Ovary (tissue), 9 donors: Measurements from ENCODE around the gene CNRIP1. TPM values are rescaled to one million over a fixed set of nuclear protein-coding genes. Genes with fewer than 3 reads are reported as not detected.

Experiments used
- DNase-seq, 5 donors: peaks; one replicate each; pipeline ENCODE4 v3.0.0-alpha.2; 2019 to 2020
- H3K27ac ChIP-seq, 2 donors: fragments of 200-600 bp; one replicate each; pipeline versions ENCODE4 v1.5.1 to v1.8.0; 2019 to 2022
- H3K27me3 ChIP-seq: fragments of 200-600 bp; one replicate; pipeline ENCODE4 v1.8.0; 2022
- H3K36me3 ChIP-seq: fragments of 200-600 bp; sonication (generic); one replicate; pipeline ENCODE4 v1.5.1; 2019
- H3K4me1 ChIP-seq: one replicate; pipeline ENCODE4 v1.8.1; 2013; ENCODE audit warnings: mild to moderate bottlenecking, moderate library complexity; ENCODE audit not compliant: insufficient read depth
- H3K4me3 ChIP-seq: fragments of 200-600 bp; sonication (generic); one replicate; pipeline ENCODE4 v1.5.1; 2017
- H3K9me3 ChIP-seq, 2 donors: fragments of 200-600 bp in 1 of 2; sonication (generic) in 1 of 2; one replicate each; pipeline versions ENCODE4 v1.5.1 to v1.8.1; 2013 to 2019; ENCODE audit warnings: mild to moderate bottlenecking in 1 of 2, moderate library complexity in 1 of 2
- EP300 ChIP-seq: sonication (generic); formaldehyde crosslinking; IDR thresholded peaks from one replicate; pipeline ENCODE4 v1.6.1; 2017; ENCODE audit warnings: antibody characterized with exemption
- POLR2A ChIP-seq: fragments of 450-650 bp; IDR thresholded peaks from one replicate; pipeline ENCODE4 v1.6.1; 2017; ENCODE audit warnings: antibody characterized with exemption, mild to moderate bottlenecking, moderate library complexity
- WGBS, 3 donors: extraction: QIAGEN DNeasy Blood & Tissue Kit in 1 of 3; methylation state at CpG; one replicate each; pipeline versions ENCODE4 v1.1.5 to v1.1.7; 2013 to 2017; 5-methylcytosine and 5-hydroxymethylcytosine counted together
- intact Hi-C, 4 donors: fragments of 100-400 bp; cut with DNase I; formaldehyde crosslinking; loops; one replicate each; pipeline versions ENCODE4 v1.11.0 to v1.15.1; 2022 to 2023
- polyA plus RNA-seq, 2 donors: library from polyadenylated mRNA; stranded (reverse); fragments of 200-250 nt in 1 of 2; fragments of 350-450 nt in 1 of 2; fragmentation: Illumina TruSeq in 1 of 2; extraction: RNeasy Lipid Tissue Mini Kit (QIAGEN cat#74804) in 1 of 2; gene quantifications; one replicate each; pipeline ENCODE4 v1.2.3, GENCODE V29; 2013 to 2014
- total RNA-seq, 7 donors: library from RNA; depleted of rRNA in 2 of 7; stranded (reverse); fragments of >200 nt in 2 of 7; fragmentation: NEBNext Ultra II Directional in 3 of 7; extraction: Animal tissue kit (Norgen Biotek cat#: 25700) in 3 of 7; gene quantifications; one replicate each; pipeline versions ENCODE4 v1.1.0 to v1.2.4, GENCODE V29; 2016 to 2023
- TF ChIP-seq, protein P1 (sequence below), 3 donors: fragments of 450-650 bp in 2 of 3; fragments of 200-600 bp in 1 of 3; IDR thresholded peaks; one replicate each; pipeline versions ENCODE4 v1.5.1 to v1.8.0; 2016 to 2022; ENCODE audit warnings: antibody characterized with exemption in 3 of 3, mild to moderate bottlenecking in 1 of 3
- donor health status: DM: no; HTN: no; CAD: no; lungs with moderate emphysema.
- donor health status: DM: no; HTN: no; CAD: no.
- donor health status: Bipolar disorder and iron deficiency.
- donor health status: DM: yes; HTN: yes; CAD: no.
- donor health status: DM: no; HTN: no; CAD: no.
- donor health status: DM: yes; HTN: yes; CAD: no.

The CNRIP1 gene
- total and polyA plus RNA-seq, 9 donors: 29.8 to 95.5 (median 50.2) TPM

DNA sequence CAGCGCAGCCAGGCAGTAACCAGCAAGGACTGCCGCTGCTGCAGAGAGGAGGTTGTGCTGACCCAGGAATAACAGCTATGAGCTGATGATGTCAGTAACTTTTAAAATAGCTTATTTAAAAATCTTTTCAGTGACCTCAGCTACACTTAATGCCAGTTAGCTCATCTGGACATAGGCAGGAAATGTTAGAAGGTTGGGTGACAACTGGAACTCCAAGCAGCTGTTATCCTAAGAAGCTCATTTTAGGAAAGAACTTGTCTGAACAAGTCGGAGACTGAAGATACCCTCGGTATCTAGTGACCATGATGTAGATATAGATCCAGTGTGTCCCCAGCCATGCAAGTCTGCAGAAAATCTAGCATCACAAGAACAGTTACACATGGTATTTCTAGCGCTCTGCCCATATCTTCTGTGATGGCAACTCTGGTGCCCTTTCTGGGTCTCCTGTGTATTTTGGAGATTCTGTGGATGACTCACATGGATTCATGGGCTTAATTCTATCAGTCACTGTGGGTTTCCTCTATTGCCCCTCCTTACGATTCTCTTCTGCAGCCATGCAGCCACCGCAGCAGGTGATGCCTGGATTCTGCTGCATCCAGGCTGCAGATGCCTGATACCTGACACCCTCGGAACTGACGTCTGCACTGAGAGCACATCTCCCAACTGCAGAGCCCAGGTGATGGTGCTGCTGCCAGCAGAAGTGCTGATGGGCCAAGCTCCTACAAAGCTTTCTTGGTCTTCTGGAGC, 25.6 kb upstream of the CNRIP1 start:
- WGBS, 3 donors: 73 to 81% (median 77%) methylated on average over 9 of the region's 9 CpGs
- Histone ChIP-seq H3K27me3 (no peaks in the 10 kb centered on the region), H3K36me3 (no peaks in the 10 kb centered on the region), H3K4me3 (no peak overlapping the region), H3K4me1 (no peaks in the 10 kb centered on the region), H3K27ac (no peak overlapping the region), H3K9me3 (no peaks in the 10 kb centered on the region)
- DNase-seq: no peak
- TF ChIP-seq POLR2A (no peak), EP300 (no peak)
- TF ChIP-seq, protein P1, sequence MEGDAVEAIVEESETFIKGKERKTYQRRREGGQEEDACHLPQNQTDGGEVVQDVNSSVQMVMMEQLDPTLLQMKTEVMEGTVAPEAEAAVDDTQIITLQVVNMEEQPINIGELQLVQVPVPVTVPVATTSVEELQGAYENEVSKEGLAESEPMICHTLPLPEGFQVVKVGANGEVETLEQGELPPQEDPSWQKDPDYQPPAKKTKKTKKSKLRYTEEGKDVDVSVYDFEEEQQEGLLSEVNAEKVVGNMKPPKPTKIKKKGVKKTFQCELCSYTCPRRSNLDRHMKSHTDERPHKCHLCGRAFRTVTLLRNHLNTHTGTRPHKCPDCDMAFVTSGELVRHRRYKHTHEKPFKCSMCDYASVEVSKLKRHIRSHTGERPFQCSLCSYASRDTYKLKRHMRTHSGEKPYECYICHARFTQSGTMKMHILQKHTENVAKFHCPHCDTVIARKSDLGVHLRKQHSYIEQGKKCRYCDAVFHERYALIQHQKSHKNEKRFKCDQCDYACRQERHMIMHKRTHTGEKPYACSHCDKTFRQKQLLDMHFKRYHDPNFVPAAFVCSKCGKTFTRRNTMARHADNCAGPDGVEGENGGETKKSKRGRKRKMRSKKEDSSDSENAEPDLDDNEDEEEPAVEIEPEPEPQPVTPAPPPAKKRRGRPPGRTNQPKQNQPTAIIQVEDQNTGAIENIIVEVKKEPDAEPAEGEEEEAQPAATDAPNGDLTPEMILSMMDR (IDR thresholded peaks at IDR 0.05): no peak
- intact Hi-C loops: no loop called here

DNA sequence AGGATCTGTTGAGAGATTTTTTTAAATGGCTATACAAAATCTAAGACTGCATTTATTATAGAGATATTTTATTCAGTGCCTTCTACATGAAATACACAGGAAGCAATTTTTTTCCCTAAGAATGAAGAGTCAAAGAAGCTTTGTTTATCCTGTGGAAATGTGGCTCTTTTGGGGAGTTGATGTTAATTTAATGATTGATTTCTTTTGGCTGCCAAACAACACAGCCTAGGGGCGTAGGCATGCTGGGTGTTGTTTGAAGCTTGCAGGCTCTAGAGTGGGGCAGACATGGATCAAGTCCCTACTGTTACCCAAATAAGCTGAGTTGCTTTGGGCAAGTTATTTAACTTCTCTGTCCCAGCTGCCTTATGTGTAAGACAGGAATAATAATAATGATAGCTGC, 24.3 kb upstream of the CNRIP1 start:
- TF ChIP-seq, protein P1 (IDR thresholded peaks at IDR 0.05): no peak
- TF ChIP-seq EP300 (no peak), POLR2A (no peak)
- intact Hi-C loops: no loop called here
- Histone ChIP-seq H3K27ac (no peak overlapping the region), H3K4me3 (no peak overlapping the region), H3K27me3 (no peaks in the 10 kb centered on the region), H3K9me3 (no peaks in the 10 kb centered on the region), H3K4me1 (no peaks in the 10 kb centered on the region), H3K36me3 (no peaks in the 10 kb centered on the region)
- DNase-seq: no peak
- 62 to 78% (median 77%) methylated on average over 1 of the region's 1 CpG for WGBS, 3 donors

DNA sequence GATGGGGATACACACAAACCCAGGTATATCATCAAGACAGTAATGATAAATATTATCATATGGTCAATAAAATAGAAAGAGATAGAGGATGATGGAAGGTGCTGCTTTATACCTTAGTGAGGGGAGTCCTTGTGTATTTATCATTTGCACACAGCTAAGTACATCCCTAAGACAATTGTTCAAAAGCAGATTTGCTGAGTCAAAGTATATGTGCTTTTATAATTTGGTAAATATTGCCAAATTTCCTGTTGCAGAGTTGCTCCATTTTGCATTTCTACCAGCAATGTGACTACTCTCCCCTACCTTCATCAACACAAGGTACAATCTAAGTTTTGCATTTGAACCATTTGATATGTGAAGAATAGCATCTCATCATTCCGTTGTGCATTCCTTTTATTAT, 22.7 kb upstream of the CNRIP1 start:
- no peak for DNase-seq
- Histone ChIP-seq H3K27me3 (no peaks in the 10 kb centered on the region), H3K27ac (no peak overlapping the region), H3K4me3 (no peak overlapping the region), H3K4me1 (no peaks in the 10 kb centered on the region), H3K9me3 (no peaks in the 10 kb centered on the region), H3K36me3 (no peaks in the 10 kb centered on the region)
- TF ChIP-seq, protein P1 (IDR thresholded peaks at IDR 0.05): no peak
- TF ChIP-seq EP300 (no peak), POLR2A (no peak)
- intact Hi-C loops: no loop called here
- 80 to 89% (median 82%) methylated on average over 1 of the region's 1 CpG for WGBS, 3 donors

DNA sequence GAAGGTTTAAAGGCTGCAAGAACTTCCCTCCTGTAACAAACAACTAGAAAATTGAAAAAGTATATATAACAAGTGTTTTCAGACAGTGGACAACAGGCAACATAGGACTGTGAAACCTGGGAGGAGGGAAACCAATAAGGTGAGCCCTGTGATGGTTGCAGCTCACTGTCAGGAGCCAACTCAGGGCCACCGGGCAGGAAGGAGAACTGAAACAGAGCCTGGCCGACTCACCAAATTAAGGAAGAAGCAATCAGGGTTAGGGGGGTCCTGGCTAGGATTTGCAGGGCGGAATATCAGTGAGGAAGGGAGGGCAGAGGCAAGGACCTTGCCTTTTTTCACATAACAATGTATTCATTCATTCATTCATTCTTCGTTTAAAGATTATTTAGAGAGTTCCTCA, 21.8 kb upstream of the CNRIP1 start:
- Histone ChIP-seq H3K27me3 (no peaks in the 10 kb centered on the region), H3K4me1 (no peaks in the 10 kb centered on the region), H3K9me3 (no peaks in the 10 kb centered on the region), H3K27ac (no peak overlapping the region), H3K4me3 (no peak overlapping the region), H3K36me3 (no peaks in the 10 kb centered on the region)
- WGBS, 3 donors: 65 to 75% (median 72%) methylated on average over 4 of the region's 4 CpGs
- DNase-seq: no peak
- intact Hi-C loops: no loop called here
- no peak for TF ChIP-seq EP300
- TF ChIP-seq POLR2A: no peak
- TF ChIP-seq, protein P1 (IDR thresholded peaks at IDR 0.05): no peak
